IPS-18a (cell line): ENCODE measurements around the gene PMPCB.
"Not testable (repeated sequence)": the region's sequence is repeated elsewhere in the genome, so short reads cannot be mapped to it uniquely, and the experiment has no call there.

Source experiments
- H3K27ac ChIP-seq: one replicate; pipeline ENCODE4 v1.5.1; 2013; ENCODE audit warnings: low read length
- H3K27me3 ChIP-seq: one replicate; pipeline ENCODE4 v1.6.1; 2013; ENCODE audit warnings: mild to moderate bottlenecking, low read length; ENCODE audit not compliant: control insufficient read depth, insufficient read depth
- H3K36me3 ChIP-seq: one replicate; pipeline ENCODE4 v1.6.1; 2013; ENCODE audit warnings: low read depth, low read length; ENCODE audit not compliant: control insufficient read depth
- H3K4me1 ChIP-seq: one replicate; pipeline ENCODE4 v1.6.1; 2013; ENCODE audit warnings: low read depth, low read length; ENCODE audit not compliant: control insufficient read depth
- H3K4me3 ChIP-seq: one replicate; pipeline ENCODE4 v1.5.1; 2013; ENCODE audit warnings: low read length
- H3K9ac ChIP-seq: one replicate; pipeline ENCODE4 v1.6.1; 2013; ENCODE audit warnings: mild to moderate bottlenecking, low read length, moderate library complexity
- H3K9me3 ChIP-seq: one replicate; pipeline ENCODE4 v1.6.1; 2013; ENCODE audit warnings: low read depth, low read length; ENCODE audit not compliant: control insufficient read depth

Gene PMPCB, protein sequence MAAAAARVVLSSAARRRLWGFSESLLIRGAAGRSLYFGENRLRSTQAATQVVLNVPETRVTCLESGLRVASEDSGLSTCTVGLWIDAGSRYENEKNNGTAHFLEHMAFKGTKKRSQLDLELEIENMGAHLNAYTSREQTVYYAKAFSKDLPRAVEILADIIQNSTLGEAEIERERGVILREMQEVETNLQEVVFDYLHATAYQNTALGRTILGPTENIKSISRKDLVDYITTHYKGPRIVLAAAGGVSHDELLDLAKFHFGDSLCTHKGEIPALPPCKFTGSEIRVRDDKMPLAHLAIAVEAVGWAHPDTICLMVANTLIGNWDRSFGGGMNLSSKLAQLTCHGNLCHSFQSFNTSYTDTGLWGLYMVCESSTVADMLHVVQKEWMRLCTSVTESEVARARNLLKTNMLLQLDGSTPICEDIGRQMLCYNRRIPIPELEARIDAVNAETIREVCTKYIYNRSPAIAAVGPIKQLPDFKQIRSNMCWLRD

DNA sequence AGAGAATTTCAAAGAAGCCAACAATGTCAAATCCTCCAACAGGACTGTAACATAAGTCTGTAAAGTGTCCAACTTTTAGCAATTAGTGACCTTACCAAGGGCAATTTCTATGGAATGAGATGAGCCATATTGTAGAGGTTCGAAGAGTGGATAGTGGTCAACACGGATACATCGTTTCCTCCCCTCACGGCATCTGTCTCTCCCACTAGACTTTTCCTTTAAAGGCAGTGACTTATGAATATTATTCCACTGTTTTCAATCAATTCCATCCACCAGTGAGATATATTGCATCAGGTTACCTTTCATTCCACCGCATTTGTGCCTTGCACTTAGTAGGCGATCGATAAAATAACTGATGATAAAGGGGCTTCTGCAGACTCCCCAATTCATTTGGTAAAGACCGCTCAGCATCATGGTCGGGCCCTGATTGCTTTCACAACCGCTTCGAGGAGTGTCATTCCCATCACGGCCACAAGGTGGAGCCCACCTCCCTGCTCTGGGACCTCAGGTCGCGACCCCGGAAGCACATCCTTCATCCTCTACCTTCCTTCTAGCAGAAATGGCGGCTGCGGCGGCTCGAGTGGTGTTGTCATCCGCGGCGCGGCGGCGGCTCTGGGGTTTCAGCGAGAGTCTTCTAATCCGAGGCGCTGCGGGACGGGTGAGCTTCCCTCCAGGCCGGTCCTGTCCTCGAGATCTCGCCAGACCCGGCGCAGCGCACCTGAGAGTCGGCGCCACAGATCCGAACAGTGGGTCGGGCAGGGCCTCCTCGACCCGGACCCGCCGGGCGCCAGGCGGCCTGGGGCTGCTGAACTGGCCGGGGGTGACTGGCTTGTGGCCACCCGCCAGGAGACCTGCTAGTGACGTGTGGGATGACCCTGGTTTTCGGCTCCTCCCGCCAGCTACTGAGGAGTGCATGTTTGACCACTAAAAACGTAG lies at the start of gene PMPCB:
PMPCB (plus strand) TSS at position 535 of the 936 bp plus-strand sequence; CDS start at position 560, 25 bp downstream.
- H3K4me3 ChIP-seq: peak within 1 kb of the TSS; percentile 99
- peak within 1 kb of the TSS; percentile 84 for H3K27ac ChIP-seq
- H3K36me3 ChIP-seq: peaks cover 31% of the 10 kb centered on the region
- peak within 1 kb of the TSS; percentile 92 for H3K9ac ChIP-seq
- peaks cover 8% of the 10 kb centered on the region for H3K4me1 ChIP-seq
- H3K27me3 ChIP-seq: no peaks in the 10 kb centered on the region
- no peaks in the 10 kb centered on the region for H3K9me3 ChIP-seq

DNA sequence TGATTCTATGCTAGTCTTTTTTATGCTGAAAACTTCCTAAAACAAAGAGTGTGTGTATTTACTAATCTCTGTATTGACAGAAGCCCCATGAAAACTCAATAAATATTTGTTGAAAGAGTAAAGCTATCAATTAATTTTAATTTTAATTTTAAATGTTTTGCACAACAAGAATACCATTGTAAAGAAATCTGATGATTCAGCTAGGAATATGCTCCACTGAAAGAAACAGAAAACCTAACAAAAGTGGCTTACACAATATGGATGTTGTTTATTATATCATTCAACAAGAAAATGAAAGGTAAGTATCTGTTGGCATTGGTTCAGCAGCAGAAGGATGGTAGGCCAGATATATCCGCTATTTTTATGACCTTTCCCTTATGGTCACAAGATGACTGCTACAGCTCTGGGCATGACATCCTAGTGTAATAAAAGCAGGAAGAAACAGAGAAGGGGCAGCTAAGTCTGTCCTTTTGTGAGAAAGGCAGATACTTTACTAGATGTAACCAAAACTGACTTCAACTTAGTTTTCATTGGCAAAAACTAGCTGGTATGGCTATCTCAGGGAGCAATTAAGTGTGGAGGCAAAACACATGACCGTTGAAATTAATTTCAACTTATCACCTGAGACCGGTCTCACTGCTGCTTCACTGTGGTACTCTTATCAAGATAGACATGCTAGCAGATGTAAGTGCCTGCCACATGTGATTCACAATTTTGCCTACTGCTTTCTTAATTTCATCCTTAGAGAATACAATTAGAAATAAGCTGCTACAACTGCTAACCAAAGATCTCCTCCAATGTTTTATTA lies 43.3 kb upstream of the PMPCB start:
- not testable (repeated sequence) for H3K9me3 ChIP-seq, H3K36me3 ChIP-seq, H3K27me3 ChIP-seq, H3K9ac ChIP-seq, H3K4me3 ChIP-seq, H3K27ac ChIP-seq, H3K4me1 ChIP-seq

DNA sequence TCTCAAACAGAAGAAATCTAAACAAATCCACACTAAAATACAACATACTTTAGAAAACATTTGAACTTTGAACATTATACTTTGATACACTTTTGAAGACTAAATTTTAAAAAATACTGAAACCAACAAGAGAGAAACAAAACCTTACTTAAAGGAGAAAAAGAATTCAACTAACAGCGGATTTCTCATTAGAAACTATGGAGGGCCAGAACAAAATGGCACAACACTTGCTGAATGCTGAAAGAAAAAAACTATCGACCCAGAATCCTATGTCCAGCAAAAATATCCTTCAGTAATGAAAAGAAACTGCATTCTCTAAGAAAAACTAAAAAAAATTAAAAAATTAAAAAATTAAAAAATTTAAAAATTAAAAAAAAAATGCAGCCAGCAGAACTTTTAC lies 33.2 kb upstream of the PMPCB start:
- not testable (repeated sequence) for H3K4me3 ChIP-seq, H3K36me3 ChIP-seq, H3K27me3 ChIP-seq, H3K4me1 ChIP-seq, H3K27ac ChIP-seq, H3K9me3 ChIP-seq, H3K9ac ChIP-seq

DNA sequence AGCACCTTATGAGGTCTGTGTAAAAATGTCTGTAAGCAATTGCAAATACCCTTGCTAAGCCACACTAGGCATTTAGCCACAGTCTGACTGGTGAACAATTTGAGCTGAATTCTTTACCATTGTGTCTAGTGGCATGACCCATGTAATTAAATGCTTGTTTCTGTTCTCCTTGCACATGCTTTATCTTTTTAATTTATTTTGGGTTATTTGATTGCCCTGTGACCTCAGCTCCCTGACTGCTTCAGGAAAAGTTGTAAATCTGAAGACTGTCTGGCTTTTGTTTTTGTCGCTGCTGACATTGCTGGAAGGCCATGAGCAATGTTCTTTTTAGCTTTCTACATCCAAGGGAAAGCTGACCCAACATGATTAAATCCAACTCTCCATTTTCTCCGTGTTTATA lies 31.0 kb upstream of the PMPCB start:
- H3K9ac ChIP-seq, H3K36me3 ChIP-seq, H3K9me3 ChIP-seq, H3K4me1 ChIP-seq, H3K27me3 ChIP-seq, H3K4me3 ChIP-seq, H3K27ac ChIP-seq: not testable (repeated sequence)

DNA sequence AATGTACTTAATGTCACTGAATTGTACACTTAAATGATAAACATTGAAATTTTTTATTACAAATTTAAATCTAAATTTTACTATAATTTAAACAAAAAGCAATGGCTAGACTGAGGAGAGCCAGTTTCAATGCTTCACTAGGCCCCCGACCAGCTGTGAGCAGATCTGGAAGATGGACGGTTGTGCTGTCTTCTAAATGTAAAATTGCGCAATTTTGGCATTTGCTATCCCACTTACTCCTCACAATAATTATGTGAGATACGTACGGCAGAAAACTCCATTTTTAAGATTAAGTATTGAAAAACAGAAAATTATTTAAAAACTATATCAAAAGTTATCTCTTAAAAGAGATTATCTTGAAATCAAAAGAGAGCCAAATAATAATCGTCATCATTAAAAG lies 23.9 kb upstream of the PMPCB start:
- not testable (repeated sequence) for H3K9me3 ChIP-seq, H3K4me1 ChIP-seq, H3K27ac ChIP-seq, H3K9ac ChIP-seq, H3K36me3 ChIP-seq, H3K27me3 ChIP-seq, H3K4me3 ChIP-seq

DNA sequence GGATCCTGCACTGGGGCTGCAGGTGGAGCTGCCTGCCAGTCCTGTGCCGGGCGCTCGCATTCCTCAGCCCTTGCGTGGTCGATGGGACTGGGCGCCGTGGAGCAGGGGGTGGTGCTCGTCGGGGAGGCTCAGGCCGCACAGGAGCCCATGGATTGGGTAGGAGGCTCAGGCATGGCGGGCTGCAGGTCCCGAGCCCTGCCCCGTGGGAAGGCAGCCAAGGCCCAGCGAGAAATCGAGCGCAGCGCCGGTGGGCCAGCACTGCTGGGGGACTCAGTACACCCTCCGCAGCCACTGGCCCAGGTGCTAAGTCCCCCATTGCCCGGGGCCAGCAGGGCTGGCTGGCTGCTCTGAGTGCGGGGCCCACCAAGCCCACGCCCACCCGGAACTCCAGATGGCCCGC lies 22.4 kb upstream of the PMPCB start:
- H3K9ac ChIP-seq, H3K4me3 ChIP-seq, H3K27ac ChIP-seq, H3K4me1 ChIP-seq, H3K9me3 ChIP-seq, H3K36me3 ChIP-seq: not testable (repeated sequence)
- H3K27me3 ChIP-seq: peaks cover 13% of the 10 kb centered on the region

DNA sequence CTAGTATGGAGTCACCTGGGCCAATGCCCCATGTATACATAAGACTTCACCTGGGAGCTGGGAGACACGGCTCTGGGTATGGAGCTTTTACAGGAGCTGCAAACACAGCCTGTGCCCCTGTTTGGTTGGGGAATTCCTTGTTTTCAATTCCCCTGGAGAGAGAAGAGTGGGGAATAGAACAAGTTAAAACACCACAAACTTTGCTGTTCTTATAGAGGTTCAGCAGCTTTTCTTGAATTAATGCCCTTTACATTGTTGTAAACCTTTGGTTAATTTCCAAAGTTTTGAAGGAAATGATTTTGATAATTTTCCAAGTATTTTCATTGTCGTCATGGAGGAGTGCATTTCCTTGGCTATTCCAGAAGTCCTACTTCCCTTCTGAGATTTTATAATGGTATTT lies 19.0 kb upstream of the PMPCB start:
- H3K9ac ChIP-seq, H3K27ac ChIP-seq, H3K4me1 ChIP-seq, H3K9me3 ChIP-seq, H3K4me3 ChIP-seq, H3K36me3 ChIP-seq: not testable (repeated sequence)
- H3K27me3 ChIP-seq: peaks cover 30% of the 10 kb centered on the region

DNA sequence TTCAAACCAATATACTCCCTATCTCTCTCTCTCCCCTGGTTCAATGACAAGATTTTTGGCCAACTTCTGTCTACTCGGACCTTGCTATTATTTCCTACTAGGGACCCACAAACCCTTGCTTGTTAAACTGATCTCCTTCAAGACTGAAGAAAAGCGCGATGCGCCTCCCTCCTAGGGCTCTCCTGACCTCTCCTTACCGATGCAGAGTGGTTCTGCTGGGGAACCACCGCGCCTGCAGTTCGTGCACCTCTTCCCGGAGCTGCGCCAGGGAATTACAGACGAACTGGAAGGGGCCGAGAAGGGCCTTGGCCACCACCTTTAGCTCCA lies 17.6 kb upstream of the PMPCB start:
- peak overlapping the region; percentile 68 for H3K4me3 ChIP-seq
- not testable (repeated sequence) for H3K27ac ChIP-seq, H3K9me3 ChIP-seq, H3K4me1 ChIP-seq, H3K36me3 ChIP-seq
- peak overlapping the region; percentile 32 for H3K9ac ChIP-seq
- H3K27me3 ChIP-seq: peaks cover 30% of the 10 kb centered on the region

DNA sequence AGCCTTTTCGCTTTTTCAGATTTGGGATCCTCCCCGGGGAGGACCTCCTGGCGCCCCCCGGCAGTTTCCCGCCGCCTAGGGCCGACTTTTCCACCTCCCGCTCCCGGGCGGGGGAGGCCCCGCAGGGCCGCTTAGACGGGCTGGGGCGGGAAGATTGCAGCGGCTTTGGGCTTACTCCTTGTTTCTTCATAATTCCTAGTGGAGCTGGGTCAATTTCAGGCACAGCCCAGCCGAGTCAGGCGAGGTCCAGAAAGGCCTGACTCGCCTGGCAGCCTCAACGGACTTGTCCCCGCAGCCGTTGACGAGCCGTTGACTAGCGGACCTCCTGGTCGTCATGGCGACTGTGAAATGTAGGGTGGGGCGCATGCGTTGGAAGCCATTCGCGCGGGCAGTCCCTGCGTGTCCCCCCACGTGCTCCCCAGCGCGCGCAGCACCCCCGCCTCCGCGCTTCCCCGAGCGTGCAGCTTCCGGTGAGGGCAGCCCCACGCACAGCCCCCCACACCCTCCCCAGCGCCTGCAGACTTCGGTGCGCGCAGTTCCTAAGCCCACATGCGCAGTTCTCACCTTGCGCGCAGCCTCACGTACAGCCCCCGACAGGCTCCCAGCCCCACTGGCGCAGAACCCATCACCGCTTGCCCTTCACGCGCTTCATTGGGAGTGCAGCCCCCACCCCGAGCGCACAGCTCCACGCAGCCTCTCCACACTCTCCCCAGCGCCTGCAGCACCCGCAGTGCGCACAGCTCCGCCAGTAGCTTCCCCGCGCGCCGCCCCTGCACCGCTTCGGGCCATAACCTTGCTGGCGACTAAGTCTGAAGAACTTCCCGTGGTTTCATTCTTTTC lies 17.1 kb upstream of the PMPCB start:
- H3K9me3 ChIP-seq, H3K36me3 ChIP-seq, H3K27ac ChIP-seq, H3K4me1 ChIP-seq: not testable (repeated sequence)
- H3K4me3 ChIP-seq: peak overlapping the region; percentile 68
- peaks cover 30% of the 10 kb centered on the region for H3K27me3 ChIP-seq
- H3K9ac ChIP-seq: peak overlapping the region; percentile 32

DNA sequence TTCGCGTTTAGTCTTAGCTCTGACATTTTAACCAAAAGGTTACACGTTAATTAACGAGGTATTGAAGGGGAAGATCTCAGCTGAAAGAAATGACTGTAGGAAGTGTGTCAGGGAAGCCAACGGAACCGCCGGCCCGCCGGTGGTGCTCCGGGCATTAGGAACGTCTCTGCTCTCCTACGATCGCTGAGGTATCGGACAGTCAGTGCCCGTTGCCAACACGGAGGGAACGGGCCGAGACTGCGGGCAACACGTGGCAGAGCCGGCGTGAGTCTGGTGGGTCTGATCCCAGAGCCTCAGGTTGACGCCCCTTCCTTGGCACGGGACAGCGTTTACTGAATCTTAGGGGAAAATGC lies 16.5 kb upstream of the PMPCB start:
- H3K27ac ChIP-seq, H3K9ac ChIP-seq, H3K4me1 ChIP-seq, H3K9me3 ChIP-seq, H3K36me3 ChIP-seq: not testable (repeated sequence)
- H3K4me3 ChIP-seq: peak overlapping the region; percentile 68
- peaks cover 30% of the 10 kb centered on the region for H3K27me3 ChIP-seq
